K562 (cell line): ENCODE data around the gene VSTM5. TPM values are rescaled to one million over a fixed set of nuclear protein-coding genes. Genes with fewer than 3 reads are reported as not detected.

ENCODE experiments used
- ATAC-seq: fragments of 200-7000 bp; cut with Tn5 transposase; 3 replicates; pipeline ENCODE4 v1.9.1; 2020; ENCODE audit warnings: moderate library complexity
- BruUV-seq: library from RNA; stranded (reverse); fragments of 400-500 nt; replicated peaks from 2 replicates; lab custom pipeline; 2021; lab: Mats Ljungman, UMichigan
- CTCF ChIA-PET: fragments of 300-600 bp; formaldehyde crosslinking; extraction: SDS; loops from one replicate; lab custom pipeline; 2021; ENCODE audit warnings: low intra/inter-chr PET ratio; lab: Yijun Ruan, JAX
- POLR2A ChIA-PET: fragments of 300-600, 350-650 bp; sonication (Branson Sonifier 250); formaldehyde crosslinking; extraction: SDS; loops from one replicate; lab custom pipeline; 2021; ENCODE audit warnings: antibody characterized with exemption, inconsistent platforms; lab: Yijun Ruan, JAX
- DNase-seq, 4 experiments: peaks; one replicate each; pipeline versions ENCODE4 v3.0.0 to v3.0.0-alpha.2; 2011 to 2018; ENCODE audit warnings: low spot score in 3 of 4, mixed read lengths in 3 of 4; ENCODE audit errors: extremely low read depth in 1 of 4
- FAIRE-seq: peaks from 2 replicates; lab custom pipeline; 2011; peaks lifted over from hg19 to GRCh38; lab: Jason Lieb, UNC
- H2AFZ ChIP-seq: 2 replicates; pipeline ENCODE4 v1.6.0; 2011; ENCODE audit warnings: low read depth, low read length, control low read depth, inconsistent platforms
- H3K27ac ChIP-seq: fragments of 200-600 bp; 3 replicates; pipeline ENCODE4 v1.8.0; 2011; ENCODE audit warnings: low read depth, mild to moderate bottlenecking, control low read depth, inconsistent platforms, low read length, moderate library complexity, mixed read lengths; ENCODE audit errors: extremely low read depth
- H3K27me3 ChIP-seq, 2 experiments: fragments of 300-600 bp in 1 of 2; 2 replicates in 1 of 2; 3 replicates in 1 of 2; pipeline versions ENCODE4 v1.6.0 to v1.8.0; 2011; ENCODE audit warnings: inconsistent platforms in 2 of 2, low read length in 2 of 2, mild to moderate bottlenecking in 1 of 2, mixed read lengths in 1 of 2, moderate library complexity in 1 of 2; ENCODE audit not compliant: control insufficient read depth in 2 of 2, insufficient read depth in 2 of 2
- H3K36me3 ChIP-seq: fragments of 300-600 bp; 3 replicates; pipeline ENCODE4 v1.8.0; 2011; ENCODE audit warnings: mild to moderate bottlenecking, low read length, inconsistent platforms; ENCODE audit not compliant: control insufficient read depth, insufficient read depth
- H3K4me1 ChIP-seq, 2 experiments: fragments of 200-600 bp in 1 of 2; replicated peaks in 1 of 2; 2 replicates in 1 of 2; 3 replicates in 1 of 2; pipeline versions ENCODE4 v1.5.1 to v1.8.0; 2011; ENCODE audit warnings: inconsistent platforms in 2 of 2, low read length in 2 of 2, mild to moderate bottlenecking in 1 of 2, mixed read lengths in 1 of 2, moderate library complexity in 1 of 2; ENCODE audit not compliant: control insufficient read depth in 2 of 2, insufficient read depth in 2 of 2
- H3K4me2 ChIP-seq: 2 replicates; pipeline ENCODE4 v1.6.1; 2011; ENCODE audit warnings: low read length, control low read depth, inconsistent platforms, mixed read lengths; ENCODE audit not compliant: insufficient read depth
- H3K4me3 ChIP-seq: fragments of 200-600 bp; sonication (generic), shearing (Covaris generic); 2 replicates; pipeline ENCODE4 v1.5.1; 2016; ENCODE audit warnings: control low read depth, inconsistent platforms
- H3K79me2 ChIP-seq: fragments of 200-600 bp; 3 replicates; pipeline ENCODE4 v1.8.0; 2011; ENCODE audit warnings: low read length, inconsistent platforms; ENCODE audit not compliant: control insufficient read depth, insufficient read depth
- H3K9ac ChIP-seq, 2 experiments: 2 replicates each; pipeline versions ENCODE4 v1.6.0 to v1.6.1; 2011; ENCODE audit warnings: low read depth in 2 of 2, low read length in 2 of 2, control low read depth in 1 of 2, inconsistent platforms in 1 of 2, mild to moderate bottlenecking in 1 of 2, mixed read lengths in 1 of 2; ENCODE audit not compliant: insufficient read depth in 1 of 2
- H3K9me1 ChIP-seq: one replicate; pipeline ENCODE4 v1.6.0; 2011; ENCODE audit warnings: inconsistent platforms, mild to moderate bottlenecking, low read length, moderate library complexity; ENCODE audit not compliant: control insufficient read depth, insufficient read depth
- H3K9me3 ChIP-seq: replicated peaks from 2 replicates; pipeline ENCODE4 v1.5.1; 2011; ENCODE audit warnings: low read depth, low read length, inconsistent platforms; ENCODE audit not compliant: control insufficient read depth, insufficient read depth
- H4K20me1 ChIP-seq: replicated peaks from 2 replicates; pipeline ENCODE4 v1.6.1; 2011; ENCODE audit warnings: low read length, inconsistent platforms, mixed read lengths; ENCODE audit not compliant: control insufficient read depth, insufficient read depth
- CEBPG ChIP-seq, 3 experiments: fragments of 200-800 bp in 1 of 3; sonication (Bioruptor generic) in 1 of 3; sonication (generic) in 1 of 3; formaldehyde crosslinking in 1 of 3; IDR thresholded peaks in 2 of 3; conservative IDR thresholded peaks in 1 of 3; 2 replicates each; pipeline versions ENCODE4 v1.6.1 to v1.8.0; 2016 to 2022; ENCODE audit warnings: missing compliant biosample characterization in 2 of 3, missing genetic modification characterization in 2 of 3, mild to moderate bottlenecking in 1 of 3, missing genetic modification reagents in 1 of 3
- CREBBP ChIP-seq: IDR thresholded peaks from one replicate; pipeline ENCODE4 v1.6.1; 2012; ENCODE audit warnings: low read depth, mild to moderate bottlenecking, control low read depth, inconsistent platforms, low read length
- NCOA4 ChIP-seq: fragments of 450-650 bp; IDR thresholded peaks from 2 replicates; pipeline ENCODE4 v1.6.1; 2018; ENCODE audit warnings: mild to moderate bottlenecking; ENCODE audit not compliant: partially characterized antibody
- SETDB1 ChIP-seq: IDR thresholded peaks from one replicate; pipeline ENCODE4 v1.6.1; 2012; ENCODE audit warnings: low read length, control low read depth, inconsistent platforms
- WGBS: fragments of 100-300 bp; shearing (Covaris generic); methylation state at CpG from one replicate; pipeline ENCODE4 v1.1.6; 2016; ENCODE audit warnings: low coverage, mixed read lengths; ENCODE audit not compliant: insufficient coverage; ENCODE audit errors: missing lambda C conversion rate; 5-methylcytosine and 5-hydroxymethylcytosine counted together
- in situ Hi-C: fragments of 300-500 bp; cut with MboI; formaldehyde crosslinking; loops from 4 replicates; pipeline ENCODE4 v1.15.0; 2018; ENCODE audit warnings: inconsistent platforms, mixed read lengths
- intact Hi-C: fragments of 100-400 bp; cut with micrococcal nuclease; formaldehyde crosslinking; loops from 2 replicates; pipeline ENCODE4 v1.14.2; 2022
- polyA plus RNA-seq, 8 experiments: library from polyadenylated mRNA; depleted of rRNA in 4 of 8; stranded (reverse) in 5 of 8; unstranded in 3 of 8; fragments of >200 nt; fragmentation: Nextera tagmentation in 2 of 8; fragmentation: Illumina TruSeq in 1 of 8; extraction: Ambion mirVana in 2 of 8; extraction: Trizol in 1 of 8; gene quantifications; 2 replicates each; pipeline versions ENCODE4 v1.2.1 to v1.2.3, GENCODE V29; 2011 to 2014; ENCODE audit warnings: inconsistent platforms in 1 of 8, missing spikeins in 1 of 8
- total RNA-seq, 7 experiments: library from RNA; depleted of rRNA in 6 of 7; stranded (reverse); fragments of >200 nt in 6 of 7; fragmentation: Illumina TruSeq in 2 of 7; extraction: Trizol in 2 of 7; gene quantifications; 2 replicates each; pipeline versions ENCODE4 v1.2.1 to v1.2.3, GENCODE V29; 2011 to 2021; ENCODE audit warnings: low replicate concordance in 1 of 7

The VSTM5 gene
- total and polyA plus RNA-seq, 9 of the 15 experiments (the other 6 are each of a cell fraction or from before 2014, with no cell fraction given) = 0.01 TPM; not detected in 8

DNA sequence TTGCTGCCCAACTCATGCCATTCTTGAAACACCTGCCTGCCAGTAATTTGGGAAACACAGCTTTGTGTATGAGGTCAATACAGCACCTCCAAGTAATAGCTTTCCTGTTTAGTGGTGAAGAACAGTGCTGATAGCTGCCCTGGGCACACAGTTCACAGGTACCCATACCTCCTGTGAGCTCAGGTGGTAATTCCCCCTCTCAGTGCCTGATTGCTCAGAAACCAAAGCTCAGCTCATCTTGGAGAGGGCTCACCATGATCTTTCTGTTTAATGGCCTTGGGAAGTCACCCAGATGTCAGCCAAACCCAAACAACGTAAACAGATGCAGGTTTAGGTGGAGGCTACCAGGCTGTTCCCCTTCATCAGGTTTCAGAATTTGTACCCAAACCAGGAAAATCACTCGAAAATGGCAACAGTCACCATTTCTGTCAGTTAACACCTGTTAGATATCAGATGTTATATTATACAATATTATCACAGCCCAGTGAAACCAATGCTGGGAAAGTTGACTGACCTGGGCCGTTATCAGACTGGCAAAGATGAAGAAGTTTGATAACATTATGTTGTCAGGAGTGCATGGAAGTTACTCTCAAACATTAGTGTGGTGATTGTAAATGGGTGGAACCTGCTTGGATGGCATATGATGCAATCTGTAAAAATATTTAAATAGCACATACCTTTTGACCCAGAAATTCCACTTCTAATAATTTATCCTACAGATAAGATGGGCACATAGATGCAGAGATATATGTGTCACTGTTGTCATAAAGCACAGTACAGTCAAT, 18.9 kb downstream of the VSTM5 start:
- Histone ChIP-seq H3K79me2 (no peaks in the 10 kb centered on the region), H3K9me3 (no peaks in the 10 kb centered on the region; the same call in 1 of the 2 replicates), H3K4me3 (no peak overlapping the region), H3K9ac (no peak overlapping the region), H3K4me1 (no peaks in the 10 kb centered on the region), H3K27ac (no peak overlapping the region), H4K20me1 (0 out of 2 replicates have a peak, but pooled peaks cover 4% of the 10 kb centered on the region), H3K9me1 (no peaks in the 10 kb centered on the region), H3K36me3 (no peaks in the 10 kb centered on the region), H3K4me2 (no peak overlapping the region), H3K27me3 (peaks cover 16 to 28% of the 10 kb centered on the region in 2 experiments; a peak in 4 of 5 replicates), H2AFZ (no peak overlapping the region)
- DNase-seq (no peak), ATAC-seq (no peak), FAIRE-seq (no peak)
- POLR2A ChIA-PET = interaction anchor here (0.6 to 1.0 kb wide), 2 partner anchors 8 to 714 kb away, joined by 3 read pairs; no protein-coding TSS in a partner anchor
- WGBS = 5% methylated on average over 3 of the region's 3 CpGs
- BruUV-seq = no TSS peak
- CTCF ChIA-PET = no interaction called here
- intact Hi-C loops (no loop called here), in situ Hi-C loops (no loop called here)
- TF ChIP-seq NCOA4 (no peak), CEBPG (CRISPR knock-in tag; IDR thresholded peaks at IDR 0.05) (no peak), CEBPG (tag; conservative IDR thresholded peaks at IDR 0.05 in 1 of 2, IDR thresholded peaks at IDR 0.05 in 1 of 2) (peak; percentile 30 to 49; a peak in 1 of 4 replicates)

- Histone ChIP-seq H3K4me1 (no peaks in the 10 kb centered on the region), H3K36me3 (no peaks in the 10 kb centered on the region), H3K4me2 (no peak overlapping the region), H3K4me3 (no peak overlapping the region), H3K9ac (no peak overlapping the region), H2AFZ (no peak overlapping the region), H3K79me2 (no peaks in the 10 kb centered on the region), H3K27me3 (peaks cover 15 to 30% of the 10 kb centered on the region in 2 experiments; a peak in 4 of 5 replicates), H3K9me3 (no peaks in the 10 kb centered on the region), H3K27ac (no peak overlapping the region), H4K20me1 (0 out of 2 replicates have a peak, but pooled peaks cover 4% of the 10 kb centered on the region), H3K9me1 (no peaks in the 10 kb centered on the region)
- no peak for FAIRE-seq
- TF ChIP-seq SETDB1 = no peak
- no peak for TF ChIP-seq CREBBP
- DNase-seq = no peak
- no TSS peak for BruUV-seq
- ATAC-seq = peak; percentile 24
- WGBS = 0% methylated on average over 3 of the region's 3 CpGs
- ChIA-PET POLR2A (interaction anchor here (0.6 kb wide), 1 partner anchor 11 kb away, joined by 5 read pairs; no protein-coding TSS in a partner anchor), CTCF (no interaction called here)
- in situ Hi-C loops (no loop called here), intact Hi-C loops (no loop called here)
Observed at GRCh38 chr11:93829598-93829997, 20.8 kb downstream of the VSTM5 start.
